Activated naive CD8-positive, alpha-beta T cell treated with anti-CD3 and anti-CD28 coated beads, Interleukin-2, amount 50 U/mL, for 24 hours (primary cell): ENCODE data around the gene SRL.
A peak's percentile ranks its signal among the peaks of the same experiment; 100 is the strongest.

ENCODE experiments used
- ATAC-seq: fragments of 150-1000 bp; cut with Tn5 transposase; one replicate; pipeline ENCODE4 v1.10.0; 2021
- DNase-seq: peaks from one replicate; pipeline ENCODE4 v3.0.0; 2021
- H3K27ac Mint-ChIP-seq: one replicate; pipeline ENCODE4 v1.8.0; 2021; ENCODE audit warnings: mild to moderate bottlenecking, mixed read lengths
- H3K27me3 Mint-ChIP-seq: one replicate; pipeline ENCODE4 v1.8.0; 2021; ENCODE audit warnings: mixed read lengths
- H3K36me3 Mint-ChIP-seq: one replicate; pipeline ENCODE4 v1.8.0; 2021; ENCODE audit warnings: low read depth, mixed read lengths
- H3K4me1 Mint-ChIP-seq: one replicate; pipeline ENCODE4 v1.8.0; 2021; ENCODE audit warnings: mixed read lengths
- H3K4me3 Mint-ChIP-seq: one replicate; pipeline ENCODE4 v1.8.0; 2021; ENCODE audit warnings: mild to moderate bottlenecking, moderate library complexity, mixed read lengths
- H3K9me3 Mint-ChIP-seq: one replicate; pipeline ENCODE4 v1.8.0; 2021; ENCODE audit warnings: mixed read lengths

The SRL gene

DNA sequence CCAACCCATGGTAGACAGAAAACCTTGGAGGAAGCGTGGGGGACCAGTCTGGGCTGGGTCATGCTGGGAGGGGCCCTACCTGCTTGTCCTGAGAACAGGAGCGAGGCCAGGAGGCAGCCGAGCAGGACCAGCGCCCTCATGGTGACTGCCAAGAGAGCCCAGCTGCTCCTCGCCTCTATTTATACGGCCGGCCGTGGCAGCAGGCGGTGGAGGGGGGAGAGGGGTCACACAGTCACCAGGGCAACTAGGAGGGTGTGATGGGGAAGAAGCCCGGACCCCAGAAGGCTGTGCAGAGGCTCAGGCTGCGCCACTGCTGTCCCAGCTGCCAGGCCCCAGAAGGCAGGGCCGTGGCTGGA is at the start of gene SRL:
Gene SRL (minus strand): TSS at position 153 of the 356 bp plus-strand sequence. CDS start 13 bp downstream, at position 140.
- Mint-ChIP-seq H3K36me3 (no peaks in the 10 kb centered on the region), H3K4me3 (no peak within 1 kb of the TSS), H3K27me3 (no peaks in the 10 kb centered on the region), H3K27ac (no peak within 1 kb of the TSS), H3K4me1 (peaks cover 5% of the 10 kb centered on the region), H3K9me3 (no peaks in the 10 kb centered on the region)
- no peak for DNase-seq
- no peak for ATAC-seq

GRCh38 chr16:4290236-4290830 is 48.5 kb upstream of the SRL start:
- no peak overlapping the region for H3K27ac Mint-ChIP-seq
- ATAC-seq, result no peak

GRCh38 chr16:4288148-4288921 is 46.5 kb upstream of the SRL start:
- no peaks in the 10 kb centered on the region for H3K36me3 Mint-ChIP-seq
- no peak overlapping the region for H3K4me3 Mint-ChIP-seq

More at GRCh38 chr16:4290236-4290830, 48.5 kb upstream of the SRL start:
- H3K4me1 Mint-ChIP-seq, result peaks cover 11% of the 10 kb centered on the region
- no peak for DNase-seq
- peaks cover 6% of the 10 kb centered on the region for H3K27me3 Mint-ChIP-seq
- no peaks in the 10 kb centered on the region for H3K9me3 Mint-ChIP-seq
- no peaks in the 10 kb centered on the region for H3K36me3 Mint-ChIP-seq
- H3K4me3 Mint-ChIP-seq, result no peak overlapping the region

GRCh38 chr16:4285167-4285566 is 43.3 kb upstream of the SRL start:
- Mint-ChIP-seq H3K4me1 (peaks cover 11% of the 10 kb centered on the region), H3K27ac (no peak overlapping the region)

More at GRCh38 chr16:4288148-4288921, 46.5 kb upstream of the SRL start:
- ATAC-seq (peak; percentile 91), DNase-seq (peak; percentile 87)
- Mint-ChIP-seq H3K9me3 (no peaks in the 10 kb centered on the region), H3K4me1 (peaks cover 11% of the 10 kb centered on the region), H3K27ac (no peak overlapping the region), H3K27me3 (peaks cover 16% of the 10 kb centered on the region)

GRCh38 chr16:4283939-4284338 is 42.1 kb upstream of the SRL start:
- Mint-ChIP-seq H3K4me1 (peaks cover 11% of the 10 kb centered on the region), H3K27ac (no peak overlapping the region), H3K27me3 (peaks cover 11% of the 10 kb centered on the region), H3K36me3 (no peaks in the 10 kb centered on the region), H3K9me3 (no peaks in the 10 kb centered on the region), H3K4me3 (no peak overlapping the region)
- ATAC-seq, result no peak
- no peak for DNase-seq

More at GRCh38 chr16:4285167-4285566, 43.3 kb upstream of the SRL start:
- Mint-ChIP-seq H3K9me3 (no peaks in the 10 kb centered on the region), H3K4me3 (no peak overlapping the region), H3K27me3 (peaks cover 11% of the 10 kb centered on the region), H3K36me3 (no peaks in the 10 kb centered on the region)
- ATAC-seq, result no peak
- no peak for DNase-seq

DNA sequence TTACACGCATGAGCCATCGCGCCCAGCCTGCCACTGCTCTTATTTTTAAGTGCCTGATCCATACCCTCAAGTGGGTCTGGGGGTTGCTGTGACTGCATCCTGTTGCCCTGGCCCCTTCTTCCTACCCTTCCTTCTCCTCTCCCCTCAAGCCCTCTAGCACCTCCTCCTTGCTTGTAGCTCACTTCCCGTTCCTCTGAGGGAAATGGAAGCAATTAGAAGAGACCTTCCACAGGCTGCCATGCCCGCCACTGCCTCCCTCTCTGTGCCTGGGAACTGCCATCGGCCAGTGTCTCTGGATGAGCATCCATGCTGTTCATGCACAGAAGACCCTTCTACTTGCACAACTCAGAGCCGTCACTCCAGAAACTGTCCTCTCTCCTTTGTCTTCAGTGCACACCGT is 41.6 kb upstream of the SRL start:
- Mint-ChIP-seq H3K27ac (no peak overlapping the region), H3K9me3 (no peaks in the 10 kb centered on the region), H3K36me3 (no peaks in the 10 kb centered on the region), H3K4me1 (peaks cover 8% of the 10 kb centered on the region), H3K27me3 (peaks cover 11% of the 10 kb centered on the region), H3K4me3 (no peak overlapping the region)
- ATAC-seq (no peak), DNase-seq (no peak)

- Mint-ChIP-seq H3K4me3 (no peak overlapping the region), H3K27ac (no peak overlapping the region), H3K4me1 (no peaks in the 10 kb centered on the region), H3K27me3 (peaks cover 11% of the 10 kb centered on the region), H3K9me3 (no peaks in the 10 kb centered on the region), H3K36me3 (no peaks in the 10 kb centered on the region)
- DNase-seq (no peak), ATAC-seq (no peak)
Measured at GRCh38 chr16:4280625-4281024, 38.7 kb upstream of the SRL start.

GRCh38 chr16:4277987-4278513 is 36.2 kb upstream of the SRL start:
- Mint-ChIP-seq H3K4me1 (peaks cover 4% of the 10 kb centered on the region), H3K27ac (no peak overlapping the region), H3K9me3 (no peaks in the 10 kb centered on the region), H3K36me3 (no peaks in the 10 kb centered on the region), H3K4me3 (no peak overlapping the region), H3K27me3 (no peaks in the 10 kb centered on the region)
- DNase-seq (no peak), ATAC-seq (no peak)

- Mint-ChIP-seq H3K27me3 (no peaks in the 10 kb centered on the region), H3K36me3 (no peaks in the 10 kb centered on the region), H3K27ac (no peak overlapping the region), H3K9me3 (no peaks in the 10 kb centered on the region), H3K4me1 (peaks cover 7% of the 10 kb centered on the region), H3K4me3 (no peak overlapping the region)
- no peak for ATAC-seq
- no peak for DNase-seq
Measured at GRCh38 chr16:4275861-4276260, 34.0 kb upstream of the SRL start.

- Mint-ChIP-seq H3K27ac (peak overlapping the region; percentile 84), H3K4me1 (peaks cover 19% of the 10 kb centered on the region), H3K27me3 (no peaks in the 10 kb centered on the region), H3K4me3 (peak overlapping the region; percentile 84), H3K9me3 (no peaks in the 10 kb centered on the region), H3K36me3 (peaks cover 2% of the 10 kb centered on the region)
- DNase-seq (peak; percentile 69), ATAC-seq (peak; percentile 16)
Measured at GRCh38 chr16:4273858-4274311, 32.0 kb upstream of the SRL start.

- Mint-ChIP-seq H3K9me3 (no peaks in the 10 kb centered on the region), H3K27ac (peak overlapping the region; percentile 88), H3K4me3 (peak overlapping the region; percentile 84), H3K4me1 (peaks cover 24% of the 10 kb centered on the region), H3K36me3 (peaks cover 2% of the 10 kb centered on the region), H3K27me3 (no peaks in the 10 kb centered on the region)
- ATAC-seq, result peak; percentile 2
- DNase-seq, result peak; percentile 57
Measured at GRCh38 chr16:4272114-4272956, 30.5 kb upstream of the SRL start.

GRCh38 chr16:4271176-4272113 is 29.6 kb upstream of the SRL start:
- ATAC-seq (peak; percentile 82), DNase-seq (peak; percentile 88)
- H3K27ac Mint-ChIP-seq, result peak overlapping the region; percentile 92
- peak overlapping the region; percentile 84 for H3K4me3 Mint-ChIP-seq
- no peaks in the 10 kb centered on the region for H3K27me3 Mint-ChIP-seq
- H3K4me1 Mint-ChIP-seq, result peaks cover 24% of the 10 kb centered on the region
- peaks cover 2% of the 10 kb centered on the region for H3K36me3 Mint-ChIP-seq
- no peaks in the 10 kb centered on the region for H3K9me3 Mint-ChIP-seq

GRCh38 chr16:4270595-4270994 is 28.7 kb upstream of the SRL start:
- Mint-ChIP-seq H3K27ac (peak overlapping the region; percentile 92), H3K4me3 (peak overlapping the region; percentile 84), H3K27me3 (no peaks in the 10 kb centered on the region), H3K9me3 (no peaks in the 10 kb centered on the region), H3K36me3 (peaks cover 2% of the 10 kb centered on the region), H3K4me1 (peaks cover 24% of the 10 kb centered on the region)
- no peak for ATAC-seq
- DNase-seq, result no peak
